Parathyroid adenoma (tissue), 2 donors: ENCODE measurements around the gene LAMTOR3.
A peak's percentile ranks its signal among the peaks of the same experiment; 100 is the strongest.

Source experiments
- H2AFZ ChIP-seq: fragments of 300-600 bp; sonication (generic); one replicate; pipeline ENCODE4 v1.7.0; 2017; ENCODE audit warnings: antibody characterized with exemption, mild to moderate bottlenecking
- H3K27ac ChIP-seq: fragments of 300-600 bp; sonication (generic); one replicate; pipeline ENCODE4 v1.7.0; 2017
- H3K27me3 ChIP-seq: fragments of 300-600 bp; sonication (generic); one replicate; pipeline ENCODE4 v1.7.0; 2017; ENCODE audit warnings: low read length; ENCODE audit not compliant: control insufficient read depth, insufficient read depth
- H3K36me3 ChIP-seq: fragments of 300-600 bp; sonication (generic); one replicate; pipeline ENCODE4 v1.7.0; 2017; ENCODE audit warnings: low read length; ENCODE audit not compliant: control insufficient read depth, insufficient read depth
- H3K4me1 ChIP-seq: fragments of 300-600 bp; sonication (generic); one replicate; pipeline ENCODE4 v1.7.0; 2017; ENCODE audit warnings: control low read depth
- H3K4me2 ChIP-seq: fragments of 300-600 bp; sonication (generic); one replicate; pipeline ENCODE4 v1.7.0; 2017; ENCODE audit warnings: low read length
- H3K4me3 ChIP-seq: fragments of 300-600 bp; sonication (generic); one replicate; pipeline ENCODE4 v1.7.0; 2017; ENCODE audit warnings: low read depth, low read length
- H3K79me2 ChIP-seq: fragments of 300-600 bp; sonication (generic); one replicate; pipeline ENCODE4 v1.7.0; 2017; ENCODE audit warnings: control low read depth
- H3K9ac ChIP-seq: fragments of 300-600 bp; sonication (generic); one replicate; pipeline ENCODE4 v1.7.0; 2017; ENCODE audit warnings: mild to moderate bottlenecking
- H3K9me3 ChIP-seq: fragments of 300-600 bp; sonication (generic); one replicate; pipeline ENCODE4 v1.7.0; 2017; ENCODE audit warnings: low read length; ENCODE audit not compliant: control insufficient read depth
- CTCF ChIP-seq: fragments of 300-600 bp; sonication (generic); IDR thresholded peaks from one replicate; pipeline ENCODE4 v1.7.0; 2017; ENCODE audit warnings: antibody characterized with exemption, mild to moderate bottlenecking
- donor health status: primary hyperparathyroidism.

LAMTOR3 gene

GRCh38 chr4:99885687-99886086, 8.5 kb downstream of the LAMTOR3 start:
- Histone ChIP-seq H3K9me3 (no peaks in the 10 kb centered on the region), H3K4me2 (no peak overlapping the region), H2AFZ (no peak overlapping the region), H3K4me3 (no peak overlapping the region), H3K9ac (no peak overlapping the region), H3K27me3 (no peaks in the 10 kb centered on the region), H3K36me3 (no peaks in the 10 kb centered on the region), H3K27ac (no peak overlapping the region), H3K79me2 (no peaks in the 10 kb centered on the region), H3K4me1 (no peaks in the 10 kb centered on the region)
- TF ChIP-seq CTCF = no peak

- no peak overlapping the region for H3K4me3 ChIP-seq
- no peak overlapping the region for H2AFZ ChIP-seq
- no peak overlapping the region for H3K27ac ChIP-seq
- no peak overlapping the region for H3K4me2 ChIP-seq
- H3K4me1 ChIP-seq = no peaks in the 10 kb centered on the region
- H3K27me3 ChIP-seq = no peaks in the 10 kb centered on the region
- no peak overlapping the region for H3K9ac ChIP-seq
- H3K9me3 ChIP-seq = no peaks in the 10 kb centered on the region
- no peaks in the 10 kb centered on the region for H3K79me2 ChIP-seq
- peak; percentile 10 for TF ChIP-seq CTCF
- H3K36me3 ChIP-seq = no peaks in the 10 kb centered on the region
Measured at GRCh38 chr4:99885063-99885664, 9.1 kb downstream of the LAMTOR3 start.

- Histone ChIP-seq H3K4me3 (no peak overlapping the region), H3K27me3 (no peaks in the 10 kb centered on the region), H3K4me1 (no peaks in the 10 kb centered on the region), H2AFZ (no peak overlapping the region), H3K36me3 (no peaks in the 10 kb centered on the region), H3K79me2 (no peaks in the 10 kb centered on the region), H3K4me2 (no peak overlapping the region), H3K9ac (no peak overlapping the region), H3K9me3 (no peaks in the 10 kb centered on the region), H3K27ac (no peak overlapping the region)
- no peak for TF ChIP-seq CTCF
Measured at GRCh38 chr4:99879458-99879857, 14.8 kb downstream of the LAMTOR3 start.

GRCh38 chr4:99878604-99879003, 15.6 kb downstream of the LAMTOR3 start:
- no peak overlapping the region for H3K27ac ChIP-seq
- no peaks in the 10 kb centered on the region for H3K4me1 ChIP-seq
- no peaks in the 10 kb centered on the region for H3K9me3 ChIP-seq
- no peak for TF ChIP-seq CTCF
- H3K4me2 ChIP-seq = no peak overlapping the region
- no peak overlapping the region for H2AFZ ChIP-seq
- no peaks in the 10 kb centered on the region for H3K79me2 ChIP-seq
- no peak overlapping the region for H3K9ac ChIP-seq
- no peaks in the 10 kb centered on the region for H3K36me3 ChIP-seq
- no peaks in the 10 kb centered on the region for H3K27me3 ChIP-seq
- H3K4me3 ChIP-seq = no peak overlapping the region

GRCh38 chr4:99876946-99877345, 17.3 kb downstream of the LAMTOR3 start:
- no peak for TF ChIP-seq CTCF
- Histone ChIP-seq H3K36me3 (no peaks in the 10 kb centered on the region), H3K9ac (no peak overlapping the region)

More at GRCh38 chr4:99876946-99877345, 17.3 kb downstream of the LAMTOR3 start:
- Histone ChIP-seq H3K79me2 (no peaks in the 10 kb centered on the region), H3K4me2 (no peak overlapping the region), H3K4me3 (no peak overlapping the region), H3K27ac (no peak overlapping the region), H3K9me3 (no peaks in the 10 kb centered on the region), H2AFZ (no peak overlapping the region), H3K4me1 (no peaks in the 10 kb centered on the region), H3K27me3 (no peaks in the 10 kb centered on the region)
